ENCODE results near the gene ZNF628.
"Not testable (repeated sequence)": the region's sequence is repeated elsewhere in the genome, so short reads cannot be mapped to it uniquely, and the experiment has no call there.

The ZNF628 gene

DNA sequence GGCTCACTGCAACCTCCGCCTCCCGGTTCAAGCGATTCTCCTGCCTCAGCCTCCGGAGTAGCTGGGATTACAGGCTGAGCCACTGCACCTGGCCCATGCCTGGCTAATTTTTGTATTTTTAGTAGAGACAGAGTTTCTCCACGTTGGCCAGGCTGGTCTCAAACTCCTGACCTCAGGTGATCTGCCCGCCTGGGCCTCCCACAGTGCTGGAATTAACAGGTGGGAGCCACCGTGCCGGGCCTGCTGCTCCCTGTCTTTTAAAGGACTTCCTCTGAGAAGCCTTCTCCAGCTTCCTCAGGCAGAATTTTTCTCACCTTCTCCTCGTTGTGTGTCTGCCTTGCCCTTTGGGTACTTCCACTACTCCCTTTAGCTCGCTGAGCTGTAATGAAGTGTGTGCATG is 20.4 kb downstream of the ZNF628 start:
- not testable (repeated sequence) for H3K4me3 ChIP-seq (ENCODE audit: low read length); H3K27me3 ChIP-seq (ENCODE audit: control insufficient read depth, insufficient read depth, low read length); H3K4me2 ChIP-seq (ENCODE audit: low read length); H3K36me3 ChIP-seq (ENCODE audit: insufficient read depth, low read length); H3K9me3 ChIP-seq (replicated peaks; ENCODE audit: low read length); H3K9ac ChIP-seq (ENCODE audit: low read depth, low read length); H3K4me1 ChIP-seq (ENCODE audit: control insufficient read depth, insufficient read depth, low read length)

DNA sequence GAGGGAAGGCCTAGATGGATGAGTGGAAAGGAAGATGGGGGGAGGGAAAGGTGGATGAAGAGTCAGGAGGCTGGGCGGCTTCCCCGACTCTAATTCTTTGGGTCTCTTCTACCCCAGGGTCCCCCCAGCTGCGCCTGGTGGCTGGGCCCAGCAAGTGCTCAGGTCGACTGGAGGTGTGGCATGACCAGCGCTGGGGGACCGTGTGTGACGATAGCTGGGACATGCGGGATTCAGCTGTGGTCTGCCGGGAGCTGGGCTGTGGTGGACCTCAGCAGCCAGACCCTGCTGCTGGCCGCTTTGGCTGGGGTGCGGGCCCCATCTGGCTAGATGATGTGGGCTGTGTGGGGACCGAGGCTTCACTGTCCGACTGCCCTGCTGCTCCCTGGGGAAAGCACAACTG is 21.3 kb downstream of the ZNF628 start:
- Histone ChIP-seq H3K9me3 (replicated peaks; ENCODE audit: low read length) (no peaks in the 10 kb centered on the region), H3K27me3 (ENCODE audit: control insufficient read depth, insufficient read depth, low read length) (no peaks in the 10 kb centered on the region), H3K4me3 (ENCODE audit: low read length) (no peak overlapping the region), H3K4me2 (ENCODE audit: low read length) (no peak overlapping the region), H3K4me1 (ENCODE audit: control insufficient read depth, insufficient read depth, low read length) (no peaks in the 10 kb centered on the region), H3K36me3 (ENCODE audit: insufficient read depth, low read length) (no peaks in the 10 kb centered on the region), H3K9ac (ENCODE audit: low read depth, low read length) (no peak overlapping the region)

- no peaks in the 10 kb centered on the region for H3K27me3 ChIP-seq (ENCODE audit: control insufficient read depth, insufficient read depth, low read length)
- no peaks in the 10 kb centered on the region for H3K36me3 ChIP-seq (ENCODE audit: insufficient read depth, low read length)
Measured at GRCh38 chr19:55498246-55498840, 21.9 kb downstream of the ZNF628 start.

DNA sequence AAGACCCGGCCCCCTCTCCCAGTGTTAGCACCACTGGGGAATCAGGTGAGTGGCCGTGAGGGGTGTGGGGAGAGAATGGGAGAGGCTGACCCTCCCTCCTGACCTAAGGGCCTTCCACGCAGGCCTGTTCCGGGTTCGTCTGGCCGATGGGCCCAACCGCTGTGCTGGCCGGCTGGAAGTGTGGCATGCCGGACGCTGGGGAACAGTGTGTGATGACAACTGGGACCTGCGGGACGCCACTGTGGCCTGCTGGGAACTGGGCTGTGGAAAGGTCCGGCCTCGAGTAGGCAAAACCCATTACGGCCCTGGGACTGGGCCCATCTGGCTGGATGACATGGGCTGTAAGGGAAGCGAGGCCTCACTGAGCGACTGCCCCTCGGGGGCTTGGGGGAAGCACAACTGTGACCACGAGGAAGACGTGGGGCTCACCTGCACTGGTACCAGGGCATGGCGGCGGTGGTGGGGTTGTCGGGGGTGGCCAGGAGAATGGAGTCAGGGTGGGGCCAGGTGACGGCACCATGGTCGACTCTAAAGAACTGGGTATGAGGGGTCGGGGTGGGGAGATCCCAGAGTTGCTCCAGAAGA is 24.0 kb downstream of the ZNF628 start:
- Histone ChIP-seq H3K9ac (ENCODE audit: low read depth, low read length) (no peak overlapping the region), H3K36me3 (ENCODE audit: insufficient read depth, low read length) (no peaks in the 10 kb centered on the region), H3K9me3 (replicated peaks; ENCODE audit: low read length) (no peaks in the 10 kb centered on the region), H3K4me2 (ENCODE audit: low read length) (no peak overlapping the region), H3K4me3 (ENCODE audit: low read length) (no peak overlapping the region), H3K27me3 (ENCODE audit: control insufficient read depth, insufficient read depth, low read length) (peaks cover 3% of the 10 kb centered on the region), H3K4me1 (ENCODE audit: control insufficient read depth, insufficient read depth, low read length) (no peaks in the 10 kb centered on the region)

More at GRCh38 chr19:55498246-55498840, 21.9 kb downstream of the ZNF628 start:
- no peak overlapping the region for H3K4me2 ChIP-seq (ENCODE audit: low read length)
- H3K9ac ChIP-seq (ENCODE audit: low read depth, low read length): no peak overlapping the region
- H3K4me3 ChIP-seq (ENCODE audit: low read length): no peak overlapping the region
- H3K9me3 ChIP-seq (replicated peaks; ENCODE audit: low read length): no peaks in the 10 kb centered on the region
- H3K4me1 ChIP-seq (ENCODE audit: control insufficient read depth, insufficient read depth, low read length): no peaks in the 10 kb centered on the region

- no peaks in the 10 kb centered on the region for H3K4me1 ChIP-seq (ENCODE audit: control insufficient read depth, insufficient read depth, low read length)
- H3K4me2 ChIP-seq (ENCODE audit: low read length): no peak overlapping the region
- no peak overlapping the region for H3K4me3 ChIP-seq (ENCODE audit: low read length)
- H3K9me3 ChIP-seq (replicated peaks; ENCODE audit: low read length): no peaks in the 10 kb centered on the region
- H3K36me3 ChIP-seq (ENCODE audit: insufficient read depth, low read length): no peaks in the 10 kb centered on the region
- H3K27me3 ChIP-seq (ENCODE audit: control insufficient read depth, insufficient read depth, low read length): peaks cover 3% of the 10 kb centered on the region
- H3K9ac ChIP-seq (ENCODE audit: low read depth, low read length): no peak overlapping the region
Measured at GRCh38 chr19:55502197-55502952, 26.0 kb downstream of the ZNF628 start.

DNA sequence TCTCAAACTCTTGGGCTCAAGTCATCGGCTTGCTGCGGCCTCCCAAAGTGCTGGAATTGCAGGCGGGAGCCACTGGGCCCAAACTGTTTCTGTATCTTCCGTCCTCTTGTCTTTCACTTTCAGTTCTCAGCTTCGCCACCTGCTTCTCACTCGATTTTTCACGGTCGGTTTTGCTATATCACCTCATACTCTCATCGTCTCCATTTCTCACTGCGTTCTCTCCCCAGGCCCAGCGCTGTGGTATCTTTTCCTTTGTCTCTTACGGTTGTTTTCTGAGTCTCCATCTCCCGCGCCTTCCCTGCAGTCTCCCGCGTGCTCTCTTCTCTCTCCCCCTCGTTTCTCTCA is 26.7 kb downstream of the ZNF628 start:
- no peak overlapping the region for H3K9ac ChIP-seq (ENCODE audit: low read depth, low read length)
- H3K4me1 ChIP-seq (ENCODE audit: control insufficient read depth, insufficient read depth, low read length): no peaks in the 10 kb centered on the region
- no peaks in the 10 kb centered on the region for H3K9me3 ChIP-seq (replicated peaks; ENCODE audit: low read length)
- H3K36me3 ChIP-seq (ENCODE audit: insufficient read depth, low read length): no peaks in the 10 kb centered on the region
- H3K27me3 ChIP-seq (ENCODE audit: control insufficient read depth, insufficient read depth, low read length): peaks cover 3% of the 10 kb centered on the region
- no peak overlapping the region for H3K4me3 ChIP-seq (ENCODE audit: low read length)
- H3K4me2 ChIP-seq (ENCODE audit: low read length): no peak overlapping the region

GRCh38 chr19:55503502-55504251 is 27.3 kb downstream of the ZNF628 start:
- H3K9me3 ChIP-seq (replicated peaks; ENCODE audit: low read length): no peaks in the 10 kb centered on the region
- peak overlapping the region; percentile 98 for H3K4me2 ChIP-seq (ENCODE audit: low read length)
- H3K9ac ChIP-seq (ENCODE audit: low read depth, low read length): peak overlapping the region; percentile 52
- H3K4me3 ChIP-seq (ENCODE audit: low read length): peak overlapping the region; percentile 79
- H3K4me1 ChIP-seq (ENCODE audit: control insufficient read depth, insufficient read depth, low read length): no peaks in the 10 kb centered on the region
- no peaks in the 10 kb centered on the region for H3K36me3 ChIP-seq (ENCODE audit: insufficient read depth, low read length)
- peaks cover 3% of the 10 kb centered on the region for H3K27me3 ChIP-seq (ENCODE audit: control insufficient read depth, insufficient read depth, low read length)

GRCh38 chr19:55504252-55504603 is 27.8 kb downstream of the ZNF628 start:
- Histone ChIP-seq H3K36me3 (ENCODE audit: insufficient read depth, low read length) (no peaks in the 10 kb centered on the region), H3K9ac (ENCODE audit: low read depth, low read length) (no peak overlapping the region), H3K9me3 (replicated peaks; ENCODE audit: low read length) (no peaks in the 10 kb centered on the region), H3K4me1 (ENCODE audit: control insufficient read depth, insufficient read depth, low read length) (no peaks in the 10 kb centered on the region), H3K4me3 (ENCODE audit: low read length) (peak overlapping the region; percentile 79), H3K4me2 (ENCODE audit: low read length) (peak overlapping the region; percentile 98), H3K27me3 (ENCODE audit: control insufficient read depth, insufficient read depth, low read length) (peaks cover 3% of the 10 kb centered on the region)

DNA sequence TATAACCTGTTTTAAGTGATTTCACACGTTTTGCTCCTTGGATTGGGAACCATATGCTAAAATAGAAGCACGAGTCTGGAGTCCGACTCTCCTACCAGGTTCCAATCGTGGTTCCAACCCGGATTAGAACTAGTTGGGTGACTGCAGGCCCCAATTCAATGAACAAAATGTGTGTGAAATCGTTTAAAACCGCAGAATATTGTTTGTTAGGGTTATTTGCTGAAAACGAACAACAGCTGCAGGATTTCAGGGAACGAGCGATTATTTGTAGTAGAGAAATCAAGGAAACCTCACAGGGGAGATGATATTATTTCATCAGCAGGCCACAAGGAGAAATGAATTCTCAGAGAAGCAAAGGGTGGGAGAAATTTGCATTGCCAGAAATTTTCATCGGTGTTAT is 28.6 kb downstream of the ZNF628 start:
- no peak overlapping the region for H3K9ac ChIP-seq (ENCODE audit: low read depth, low read length)
- no peak overlapping the region for H3K4me3 ChIP-seq (ENCODE audit: low read length)
- H3K4me1 ChIP-seq (ENCODE audit: control insufficient read depth, insufficient read depth, low read length): no peaks in the 10 kb centered on the region
- H3K9me3 ChIP-seq (replicated peaks; ENCODE audit: low read length): no peaks in the 10 kb centered on the region
- H3K4me2 ChIP-seq (ENCODE audit: low read length): no peak overlapping the region
- no peaks in the 10 kb centered on the region for H3K36me3 ChIP-seq (ENCODE audit: insufficient read depth, low read length)
- H3K27me3 ChIP-seq (ENCODE audit: control insufficient read depth, insufficient read depth, low read length): peaks cover 3% of the 10 kb centered on the region

GRCh38 chr19:55508120-55508519 is 31.7 kb downstream of the ZNF628 start:
- Histone ChIP-seq H3K4me2 (ENCODE audit: low read length) (no peak overlapping the region), H3K36me3 (ENCODE audit: insufficient read depth, low read length) (no peaks in the 10 kb centered on the region), H3K9me3 (replicated peaks; ENCODE audit: low read length) (no peaks in the 10 kb centered on the region)

DNA sequence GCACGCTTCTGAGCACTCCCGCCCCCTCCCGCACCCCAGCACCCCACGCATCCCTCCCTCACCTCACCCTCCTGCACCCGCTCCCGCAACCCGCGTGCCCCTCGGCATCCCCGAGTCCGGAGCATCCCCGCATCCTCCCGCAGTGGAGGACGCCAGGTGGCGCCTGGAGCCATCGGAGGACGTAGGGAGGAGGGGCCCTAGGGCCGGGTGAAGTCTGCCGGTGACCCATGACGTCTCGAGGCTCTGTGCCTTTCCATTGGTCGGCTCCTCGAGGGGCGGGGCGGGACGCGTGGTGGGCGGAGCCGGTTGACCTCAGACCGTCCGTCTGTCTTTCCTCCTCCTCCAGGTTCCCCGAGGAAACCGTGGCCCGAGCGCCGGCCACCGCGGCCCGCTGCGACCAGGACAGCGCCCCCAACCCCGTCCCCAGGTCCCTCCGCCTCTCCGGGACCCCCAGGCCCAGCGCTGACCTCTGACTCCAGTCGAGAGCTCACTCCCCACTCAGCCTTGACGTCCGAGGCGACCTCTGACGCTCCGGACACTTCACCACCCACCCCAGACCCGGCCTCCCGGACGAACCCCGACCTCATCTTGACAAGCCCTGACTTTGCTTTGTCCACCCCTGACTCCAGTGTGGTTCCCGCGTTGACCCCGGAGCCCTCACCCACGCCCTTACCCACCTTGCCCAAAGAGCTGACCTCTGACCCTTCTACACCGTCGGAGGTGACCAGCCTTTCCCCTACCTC is 40.6 kb downstream of the ZNF628 start:
- H3K9ac ChIP-seq (ENCODE audit: low read depth, low read length): peak overlapping the region; percentile 79
- H3K4me3 ChIP-seq (ENCODE audit: low read length): peak overlapping the region; percentile 67
- H3K36me3 ChIP-seq (ENCODE audit: insufficient read depth, low read length): no peaks in the 10 kb centered on the region
- H3K4me1 ChIP-seq (ENCODE audit: control insufficient read depth, insufficient read depth, low read length): peaks cover 30% of the 10 kb centered on the region
- no peaks in the 10 kb centered on the region for H3K9me3 ChIP-seq (replicated peaks; ENCODE audit: low read length)
- no peaks in the 10 kb centered on the region for H3K27me3 ChIP-seq (ENCODE audit: control insufficient read depth, insufficient read depth, low read length)
- peak overlapping the region; percentile 83 for H3K4me2 ChIP-seq (ENCODE audit: low read length)

More at GRCh38 chr19:55508120-55508519, 31.7 kb downstream of the ZNF628 start:
- Histone ChIP-seq H3K4me3 (ENCODE audit: low read length) (no peak overlapping the region), H3K4me1 (ENCODE audit: control insufficient read depth, insufficient read depth, low read length) (no peaks in the 10 kb centered on the region), H3K9ac (ENCODE audit: low read depth, low read length) (no peak overlapping the region), H3K27me3 (ENCODE audit: control insufficient read depth, insufficient read depth, low read length) (peaks cover 3% of the 10 kb centered on the region)
